Effector memory CD8-positive, alpha-beta T cell (primary cell): ENCODE data around the gene LIN7B.
"Not testable (repeated sequence)": the region's sequence is repeated elsewhere in the genome, so short reads cannot be mapped to it uniquely, and the experiment has no call there.

Source experiments
- ATAC-seq: fragments of 150-1000 bp; cut with Tn5 transposase; replicated peaks from 2 replicates; pipeline ENCODE4 v1.10.0; 2021; ENCODE audit warnings: mild to moderate bottlenecking, moderate library complexity
- DNase-seq, 3 experiments: peaks; one replicate each; pipeline ENCODE4 v3.0.0; 2021
- H3K27ac Mint-ChIP-seq, 2 donors: one replicate each; pipeline ENCODE4 v1.8.0; 2022; ENCODE audit warnings: mild to moderate bottlenecking in 2 of 2, mixed read lengths in 2 of 2, moderate library complexity in 2 of 2
- H3K27me3 Mint-ChIP-seq, 2 donors: one replicate each; pipeline ENCODE4 v1.8.0; 2022; ENCODE audit warnings: mixed read lengths in 2 of 2
- H3K36me3 Mint-ChIP-seq: one replicate; pipeline ENCODE4 v1.8.0; 2022; ENCODE audit warnings: mild to moderate bottlenecking, moderate library complexity, mixed read lengths; ENCODE audit not compliant: insufficient read depth
- H3K4me1 Mint-ChIP-seq, 2 donors: one replicate each; pipeline ENCODE4 v1.8.0; 2022; ENCODE audit warnings: low read depth in 2 of 2, mixed read lengths in 2 of 2
- H3K4me3 Mint-ChIP-seq, 2 donors: one replicate each; pipeline ENCODE4 v1.8.0; 2022; ENCODE audit warnings: mild to moderate bottlenecking in 2 of 2, mixed read lengths in 2 of 2, moderate library complexity in 2 of 2
- H3K9me3 Mint-ChIP-seq, 2 donors: one replicate each; pipeline ENCODE4 v1.8.0; 2022; ENCODE audit warnings: mixed read lengths in 2 of 2
- total RNA-seq, 9 experiments: gene quantifications; one replicate each; lab custom pipeline; 2026; lab: John Stamatoyannopoulos, UW

LIN7B gene, protein sequence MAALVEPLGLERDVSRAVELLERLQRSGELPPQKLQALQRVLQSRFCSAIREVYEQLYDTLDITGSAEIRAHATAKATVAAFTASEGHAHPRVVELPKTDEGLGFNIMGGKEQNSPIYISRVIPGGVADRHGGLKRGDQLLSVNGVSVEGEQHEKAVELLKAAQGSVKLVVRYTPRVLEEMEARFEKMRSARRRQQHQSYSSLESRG
- total RNA-seq: 0 to 7.8 (median 2.5) reads per million in 9 experiments

DNA sequence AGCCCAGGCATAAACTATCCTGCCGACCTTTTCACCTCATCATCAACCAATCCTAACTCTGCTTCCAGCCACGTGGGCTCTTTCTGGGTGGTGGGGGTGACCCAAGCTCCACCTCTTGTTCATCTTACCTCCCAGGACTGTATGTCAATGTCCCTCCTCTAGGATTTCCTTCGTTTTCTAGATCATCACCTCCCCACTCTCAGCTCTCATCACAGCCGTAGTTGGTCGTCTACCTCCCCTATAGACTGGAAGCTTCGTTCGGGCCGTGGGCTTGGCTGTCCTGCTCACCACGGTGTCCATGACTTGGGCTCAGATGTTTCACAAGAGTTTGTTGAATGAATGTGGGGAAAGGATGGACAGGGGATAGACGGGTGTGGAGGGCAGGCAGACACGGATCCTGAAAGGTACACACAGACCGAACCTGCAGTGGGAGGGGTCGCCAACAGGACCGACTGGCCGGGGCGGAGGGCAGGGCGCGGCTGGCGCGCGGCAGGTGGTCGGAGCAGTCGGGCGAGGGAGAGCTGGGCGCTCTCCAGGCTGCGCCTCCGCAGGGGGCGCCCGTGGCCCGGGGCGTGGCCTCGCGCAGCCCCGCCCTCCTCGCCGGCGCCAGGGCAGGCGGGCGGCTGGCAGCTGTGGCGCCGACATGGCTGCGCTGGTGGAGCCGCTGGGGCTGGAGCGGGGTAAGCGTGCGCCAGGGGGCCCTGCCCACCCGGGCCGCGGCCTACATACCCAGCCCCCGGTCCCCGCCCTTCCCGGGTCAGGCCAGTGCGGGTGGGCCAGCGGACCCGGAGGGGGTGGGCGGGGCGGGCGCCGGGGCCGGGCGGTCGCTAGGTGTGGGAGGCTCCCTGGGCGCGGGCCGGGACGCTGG is at the start of gene LIN7B:
Gene LIN7B, plus strand, starts transcription at position 609 of the 868 bp plus-strand sequence. Its CDS starts 35 bp downstream, at position 644.
- H3K9me3 Mint-ChIP-seq: no peaks in the 10 kb centered on the region
- peak within 1 kb of the TSS; percentile 6 to 81 for H3K27ac Mint-ChIP-seq
- H3K27me3 Mint-ChIP-seq: no peaks in the 10 kb centered on the region
- peak within 1 kb of the TSS; percentile 87 to 96 for H3K4me3 Mint-ChIP-seq
- peak; percentile 72 to 84 (median 79) for DNase-seq
- H3K36me3 Mint-ChIP-seq: peaks cover 6% of the 10 kb centered on the region
- peaks cover 31 to 35% of the 10 kb centered on the region in 2 donors for H3K4me1 Mint-ChIP-seq
- peak; percentile 58 for ATAC-seq

DNA sequence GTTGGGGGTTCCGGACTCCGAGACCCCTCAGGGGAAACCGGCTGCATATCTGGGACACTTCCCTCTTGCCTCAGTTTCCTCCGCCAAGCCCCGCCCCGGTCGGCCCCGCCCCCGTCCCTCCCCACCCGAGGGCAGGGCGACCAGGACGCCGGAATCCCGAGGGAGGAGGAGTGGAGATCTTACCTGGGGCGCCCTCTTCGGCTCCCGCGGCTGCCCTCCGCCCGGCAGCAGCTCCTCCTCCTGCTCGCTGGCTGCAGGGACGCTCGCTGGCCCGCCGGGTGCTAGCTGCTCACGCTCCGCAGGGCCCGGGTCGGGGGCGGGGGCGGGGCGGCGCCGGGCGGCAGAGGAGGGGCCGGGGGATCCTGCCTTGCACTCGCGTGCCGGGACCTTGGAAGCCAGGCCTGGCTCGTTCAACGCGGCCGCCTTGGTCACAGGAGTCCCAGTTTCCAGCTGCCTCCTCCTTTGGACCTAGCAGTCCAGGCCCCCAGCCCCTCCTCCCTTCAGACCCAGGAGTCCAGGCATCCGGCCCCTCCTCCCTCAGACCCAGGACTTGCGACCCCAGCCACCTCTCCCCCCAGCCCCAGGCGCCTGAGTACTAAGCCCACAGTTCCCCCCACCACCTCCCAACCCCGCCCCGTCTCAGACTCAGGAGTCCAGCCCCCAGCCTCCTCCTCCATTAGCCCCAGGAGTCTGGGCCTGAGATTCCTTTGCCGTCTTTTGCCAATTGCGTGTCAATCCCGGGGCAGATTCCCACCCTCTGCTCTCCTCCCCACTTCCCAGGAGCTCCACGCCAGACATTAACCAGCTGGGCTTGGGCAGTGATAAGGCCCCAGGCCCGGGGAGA is 49.2 kb upstream of the LIN7B start, which contains the start of gene NTF4:
Gene NTF4, minus strand, starts transcription at position 51 of the 844 bp plus-strand sequence. CDS start 2,821 bp downstream, outside the sequence.
- Mint-ChIP-seq H3K4me1 (peaks cover 0 to 2% of the 10 kb centered on the region in 2 donors), H3K27ac (no peak within 1 kb of the TSS), H3K9me3 (no peaks in the 10 kb centered on the region), H3K27me3 (peaks cover 71 to 88% of the 10 kb centered on the region in 2 donors), H3K4me3 (peak within 1 kb of the TSS in 1 of 2 donors; percentile 44), H3K36me3 (peaks cover 3% of the 10 kb centered on the region)
- no peak for ATAC-seq
- no peak for DNase-seq

GRCh38 chr19:49065905-49066512 is 48.2 kb upstream of the LIN7B start:
- peaks cover 0 to 2% of the 10 kb centered on the region in 2 donors for H3K4me1 Mint-ChIP-seq
- H3K4me3 Mint-ChIP-seq: no peak overlapping the region
- no peak overlapping the region for H3K27ac Mint-ChIP-seq
- H3K36me3 Mint-ChIP-seq: no peaks in the 10 kb centered on the region
- DNase-seq: no peak
- ATAC-seq: no peak
- no peaks in the 10 kb centered on the region for H3K9me3 Mint-ChIP-seq
- H3K27me3 Mint-ChIP-seq: peaks cover 75 to 88% of the 10 kb centered on the region in 2 donors

DNA sequence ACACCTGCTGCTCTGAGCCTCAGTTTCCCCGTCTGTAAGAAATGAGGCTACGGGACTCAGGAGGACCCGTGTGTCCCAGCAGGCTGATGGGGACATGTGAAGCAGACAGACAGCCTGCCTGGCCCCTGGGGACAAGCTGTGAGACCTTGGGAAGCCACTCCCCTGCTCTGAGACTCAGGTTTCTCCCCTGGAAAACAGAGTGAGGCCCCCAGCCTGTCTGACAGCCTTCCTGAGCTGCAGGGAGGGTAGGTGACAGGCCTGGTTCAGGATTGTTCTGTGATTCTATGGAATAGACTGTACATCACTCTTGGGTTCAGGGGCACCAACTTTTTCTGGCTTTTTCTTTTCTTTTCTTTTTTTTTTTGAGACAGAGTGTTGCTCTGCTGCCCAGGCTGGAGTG is 46.6 kb upstream of the LIN7B start:
- H3K36me3 Mint-ChIP-seq: no peaks in the 10 kb centered on the region
- ATAC-seq: no peak
- DNase-seq: no peak
- H3K9me3 Mint-ChIP-seq: no peaks in the 10 kb centered on the region
- no peak overlapping the region for H3K4me3 Mint-ChIP-seq
- H3K27ac Mint-ChIP-seq: no peak overlapping the region
- H3K4me1 Mint-ChIP-seq: peaks cover 0 to 2% of the 10 kb centered on the region in 2 donors
- peaks cover 68 to 88% of the 10 kb centered on the region in 2 donors for H3K27me3 Mint-ChIP-seq

DNA sequence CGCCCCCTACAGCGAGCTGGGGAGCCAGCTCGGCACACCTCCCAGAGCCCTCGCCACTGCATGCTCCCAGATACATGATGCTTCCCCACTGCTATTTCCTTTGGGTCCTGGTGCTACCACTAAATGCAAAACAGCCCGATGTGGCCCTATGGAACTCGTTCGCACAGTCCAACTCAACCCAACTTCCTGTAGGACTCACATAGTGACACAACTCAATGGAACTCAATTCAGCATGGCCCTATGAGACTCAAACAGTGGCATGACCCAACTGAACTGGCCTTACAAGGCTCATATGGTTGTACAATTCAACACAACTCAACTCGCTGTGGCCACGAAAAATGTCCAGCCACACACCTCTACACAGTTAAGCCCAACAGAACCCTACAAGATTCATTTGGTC is 45.1 kb upstream of the LIN7B start:
- Mint-ChIP-seq H3K4me3 (no peak overlapping the region), H3K27ac (no peak overlapping the region), H3K9me3 (peaks cover 0 to 1% of the 10 kb centered on the region in 2 donors), H3K36me3 (no peaks in the 10 kb centered on the region), H3K27me3 (peaks cover 74 to 91% of the 10 kb centered on the region in 2 donors), H3K4me1 (peaks cover 7% of the 10 kb centered on the region in 2 donors)
- ATAC-seq (no peak), DNase-seq (no peak)

GRCh38 chr19:49070416-49070815 is 43.8 kb upstream of the LIN7B start:
- H3K9me3 Mint-ChIP-seq: peaks cover 0 to 1% of the 10 kb centered on the region in 2 donors
- peaks cover 75 to 92% of the 10 kb centered on the region in 2 donors for H3K27me3 Mint-ChIP-seq
- peaks cover 7 to 9% of the 10 kb centered on the region in 2 donors for H3K4me1 Mint-ChIP-seq
- DNase-seq (no peak), ATAC-seq (no peak)
- no peak overlapping the region for H3K4me3 Mint-ChIP-seq
- no peak overlapping the region for H3K27ac Mint-ChIP-seq
- H3K36me3 Mint-ChIP-seq: no peaks in the 10 kb centered on the region

- no peak overlapping the region for H3K27ac Mint-ChIP-seq
- ATAC-seq: no peak
- H3K4me3 Mint-ChIP-seq: no peak overlapping the region
- DNase-seq: no peak
- H3K4me1 Mint-ChIP-seq: peaks cover 7 to 8% of the 10 kb centered on the region in 2 donors
- H3K27me3 Mint-ChIP-seq: peaks cover 70 to 88% of the 10 kb centered on the region in 2 donors
- H3K9me3 Mint-ChIP-seq: peaks cover 0 to 1% of the 10 kb centered on the region in 2 donors
- H3K36me3 Mint-ChIP-seq: no peaks in the 10 kb centered on the region
These were observed 42.2 kb upstream of the LIN7B start for GRCh38 chr19:49071860-49072547.

DNA sequence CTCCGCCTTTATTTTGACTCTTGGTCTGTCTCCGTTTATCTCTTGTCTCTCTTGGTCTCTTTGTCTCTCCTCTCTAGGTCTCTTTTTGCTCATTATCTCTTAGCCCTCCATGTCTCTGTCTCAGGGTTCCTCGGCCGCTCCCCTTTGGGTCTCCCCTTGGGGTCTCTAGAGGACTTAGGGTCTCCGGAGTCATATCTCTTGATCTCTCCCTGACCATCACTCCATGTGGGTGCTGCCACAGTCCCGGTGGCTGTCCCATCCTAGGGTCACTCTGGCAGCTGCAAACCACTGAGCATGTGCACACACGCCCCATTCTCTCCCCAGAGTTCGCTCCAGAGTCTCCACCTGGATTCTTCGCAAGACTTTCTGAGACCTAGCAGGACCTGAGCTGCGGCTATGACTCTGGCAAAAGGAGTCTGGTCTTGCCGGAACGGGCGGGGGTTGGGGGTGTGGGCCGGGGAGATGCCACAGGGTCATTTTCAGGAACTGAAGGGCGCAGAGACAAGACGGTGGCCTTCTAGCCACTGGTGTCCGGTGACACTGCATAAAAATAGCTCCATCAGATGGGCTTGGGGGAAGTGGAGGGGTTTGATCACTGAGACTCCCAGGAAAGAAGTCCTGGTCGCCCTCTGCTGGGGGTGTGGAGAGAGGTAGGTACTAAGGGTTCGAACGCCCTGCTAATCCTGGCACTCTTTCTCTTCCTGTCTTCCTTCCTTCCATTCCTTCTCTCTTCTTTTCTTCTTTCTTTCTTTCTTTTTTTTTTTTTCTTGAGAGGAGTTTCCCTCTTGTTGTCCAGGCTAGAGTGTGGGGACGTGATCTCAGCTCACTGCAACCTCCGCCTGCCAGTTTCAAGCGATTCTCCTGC is 40.4 kb upstream of the LIN7B start:
- no peak for ATAC-seq
- Mint-ChIP-seq H3K27me3 (peaks cover 58 to 78% of the 10 kb centered on the region in 2 donors), H3K4me1 (peaks cover 7 to 8% of the 10 kb centered on the region in 2 donors), H3K9me3 (peaks cover 0 to 1% of the 10 kb centered on the region in 2 donors), H3K27ac (no peak overlapping the region), H3K4me3 (peak overlapping the region in 1 of 2 donors; percentile 62), H3K36me3 (no peaks in the 10 kb centered on the region)
- no peak for DNase-seq

DNA sequence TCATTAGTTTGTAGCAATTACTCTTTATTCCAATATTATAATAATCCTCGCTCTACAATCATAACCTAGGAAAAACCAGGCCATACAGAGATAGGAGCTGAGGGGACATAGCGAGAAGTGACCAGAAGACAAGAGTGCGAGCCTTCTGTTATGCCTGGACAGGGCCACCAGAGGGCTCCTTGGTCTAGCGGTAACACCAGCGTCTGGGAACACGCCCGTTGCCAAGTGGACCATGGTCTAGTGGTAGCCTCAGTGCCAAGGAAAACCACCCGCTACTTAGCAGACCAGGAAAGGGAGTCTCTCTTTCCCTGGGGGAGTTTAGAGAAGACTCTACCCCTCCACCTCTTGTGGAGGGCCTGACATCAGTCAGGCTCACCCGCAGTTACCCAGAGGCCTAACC is 39.3 kb upstream of the LIN7B start:
- not testable (repeated sequence) for H3K36me3 Mint-ChIP-seq, ATAC-seq

DNA sequence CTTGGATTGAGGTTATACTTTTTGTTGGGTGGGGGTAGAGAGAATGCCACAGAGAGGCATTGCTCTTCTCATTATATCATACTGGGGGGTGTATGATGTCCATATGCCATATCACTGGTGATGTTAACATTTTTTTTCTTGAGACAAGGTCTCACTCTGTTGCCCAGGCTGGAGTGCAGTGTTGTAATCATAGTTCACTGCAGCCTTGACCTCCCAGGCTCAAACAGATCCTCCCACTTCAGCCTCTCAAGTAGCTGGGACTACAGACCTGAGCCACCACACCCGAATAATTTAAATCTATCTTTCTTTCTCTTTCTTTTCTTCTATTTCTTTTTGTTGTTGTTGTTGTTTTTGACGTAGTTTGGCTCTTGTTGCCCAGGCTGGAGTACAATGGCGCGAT is 33.8 kb upstream of the LIN7B start:
- ATAC-seq: no peak
- Mint-ChIP-seq H3K4me1 (peaks cover 3 to 4% of the 10 kb centered on the region in 2 donors), H3K9me3 (no peaks in the 10 kb centered on the region), H3K36me3 (peaks cover 13% of the 10 kb centered on the region), H3K27me3 (peaks cover 11 to 20% of the 10 kb centered on the region in 2 donors), H3K27ac (no peak overlapping the region), H3K4me3 (no peak overlapping the region)
- no peak for DNase-seq

More for the DNA sequence above, 39.3 kb upstream of the LIN7B start:
- not testable (repeated sequence) for H3K4me1 Mint-ChIP-seq, H3K4me3 Mint-ChIP-seq, H3K9me3 Mint-ChIP-seq, H3K27ac Mint-ChIP-seq
- H3K27me3 Mint-ChIP-seq: peaks cover 47 to 66% of the 10 kb centered on the region in 2 donors
- DNase-seq: peak in 1 of 3 experiments; percentile 19

DNA sequence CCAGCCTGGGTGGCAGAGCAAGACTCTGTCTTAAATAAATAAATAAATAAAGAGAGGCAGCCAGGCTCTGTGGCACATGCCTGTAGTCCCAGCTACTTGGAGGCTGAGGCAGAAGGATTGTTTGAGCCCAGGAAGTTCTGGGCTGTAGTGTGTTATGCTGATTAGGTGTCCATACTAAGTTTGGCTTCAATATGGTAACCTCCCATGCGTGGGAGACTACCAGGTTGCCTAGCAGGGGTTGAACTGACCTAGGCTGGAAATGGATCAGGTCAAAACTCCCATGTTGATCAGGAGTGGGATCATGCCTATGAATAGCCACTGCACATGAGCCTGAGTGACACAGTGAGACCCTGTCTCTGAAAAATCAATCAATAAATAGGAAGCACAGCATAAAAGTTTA is 32.9 kb upstream of the LIN7B start:
- no peak for ATAC-seq
- Mint-ChIP-seq H3K4me1 (peaks cover 10% of the 10 kb centered on the region in 2 donors), H3K9me3 (no peaks in the 10 kb centered on the region), H3K27me3 (peaks cover 2 to 11% of the 10 kb centered on the region in 2 donors), H3K36me3 (peaks cover 21% of the 10 kb centered on the region), H3K4me3 (no peak overlapping the region), H3K27ac (no peak overlapping the region)
- no peak for DNase-seq
